ENCODE results near the gene TPM2. TPM values are rescaled to one million over a fixed set of nuclear protein-coding genes. Genes with fewer than 3 reads are reported as not detected.

The TPM2 gene
- total RNA-seq, 1 experiment from 2014 or later = 7.0 TPM

DNA sequence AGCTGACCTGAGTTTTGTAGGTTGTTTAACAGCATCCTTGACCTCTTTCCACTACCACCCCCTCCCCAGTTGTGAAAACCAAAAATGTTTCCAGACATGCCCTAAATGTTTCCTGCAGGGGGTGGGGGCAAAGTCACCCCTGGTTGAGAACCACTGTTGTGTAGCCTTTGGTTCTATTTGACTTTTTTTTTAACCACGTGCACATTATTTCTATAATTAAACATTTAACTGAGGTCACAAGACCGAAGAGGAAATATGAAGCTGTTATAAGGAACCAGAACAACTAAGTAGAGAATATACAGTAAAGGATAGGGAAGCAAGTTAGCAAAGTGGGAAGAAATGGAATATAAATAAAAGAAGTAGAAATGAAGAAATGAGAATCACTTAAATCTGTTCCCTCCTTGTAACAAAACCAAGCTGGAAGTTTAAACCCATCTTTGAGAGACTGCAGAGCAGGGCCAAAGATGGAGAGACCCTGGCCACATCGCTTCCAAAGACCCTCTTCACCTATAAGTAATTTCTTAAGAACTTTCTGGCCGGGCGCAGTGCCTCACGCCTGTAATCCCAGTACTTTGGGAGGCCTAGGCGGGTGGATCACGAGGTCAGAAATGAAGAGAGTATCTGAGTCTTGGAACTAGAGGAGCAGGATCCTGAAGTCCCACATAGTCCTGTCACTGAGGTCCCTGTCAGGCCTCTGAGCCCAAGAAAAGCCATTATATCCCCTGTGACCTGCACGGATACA is 53.4 kb downstream of the TPM2 start:
- no peaks in the 10 kb centered on the region for H3F3A ChIP-seq (ENCODE audit: low read length, unreplicated experiment)
- TF ChIP-seq CTCF (conservative IDR thresholded peaks at IDR 0.05; ENCODE audit: low read depth, low read length) = no peak
- TF ChIP-seq EZH2 (IDR thresholded peaks at IDR 0.05; ENCODE audit: low read length, unreplicated experiment) = no peak
- no peak for TF ChIP-seq EZH2phosphoT487 (IDR thresholded peaks at IDR 0.05; ENCODE audit: borderline replicate concordance, low read length)
- ATAC-seq = no peak

DNA sequence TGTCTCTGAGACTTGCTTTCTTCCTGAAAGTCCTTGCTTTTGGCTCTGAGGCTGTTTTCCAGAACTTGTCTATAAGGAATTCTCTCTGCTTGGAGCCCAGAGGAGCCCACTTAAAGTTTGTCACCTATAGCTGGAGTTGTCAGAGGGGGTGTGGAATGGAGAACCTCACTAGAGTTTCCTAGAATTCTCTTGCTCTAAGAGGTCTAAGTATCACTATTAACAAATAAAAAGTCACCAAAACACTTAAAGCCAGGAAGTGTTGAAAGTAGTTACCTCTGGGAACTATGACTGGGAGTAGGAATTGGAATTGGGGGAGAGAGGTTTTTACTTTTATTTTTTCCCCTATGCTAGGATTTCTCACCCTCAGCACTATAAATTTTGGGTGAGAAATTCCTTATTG is 54.0 kb downstream of the TPM2 start:
- CTCF ChIA-PET = no interaction called here
- H3F3A ChIP-seq (ENCODE audit: low read length, unreplicated experiment) = no peaks in the 10 kb centered on the region

More for the DNA sequence above, 53.4 kb downstream of the TPM2 start:
- Histone ChIP-seq H2AFZ (ENCODE audit: low read length) (no peak overlapping the region), H3K4me2 (ENCODE audit: low read length) (no peak overlapping the region), H3K9me2 (replicated peaks; ENCODE audit: low read length) (no peaks in the 10 kb centered on the region), H3K27ac (ENCODE audit: low read length) (no peak overlapping the region), H3K79me2 (ENCODE audit: low read length) (no peaks in the 10 kb centered on the region), H3K27me3 (ENCODE audit: low read length) (no peaks in the 10 kb centered on the region), H3K36me3 (ENCODE audit: low read depth, low read length) (no peaks in the 10 kb centered on the region), H3K9ac (ENCODE audit: low read length) (no peak overlapping the region), H3K4me3 (ENCODE audit: low read length) (no peak overlapping the region), H3K9me3 (ENCODE audit: low read length) (no peaks in the 10 kb centered on the region), H3K4me1 (ENCODE audit: insufficient read depth, low read length) (no peaks in the 10 kb centered on the region), H4K20me1 (ENCODE audit: low read length) (no peaks in the 10 kb centered on the region)
- BruUV-seq (replicated peaks) = no TSS peak
- intact Hi-C loops (cut with micrococcal nuclease) = no loop called here
- CTCF ChIA-PET = no interaction called here
- DNase-seq = no peak
- POLR2A ChIA-PET (ENCODE audit: unreplicated experiment) = no interaction called here

More for the DNA sequence above, 54.0 kb downstream of the TPM2 start:
- H3K36me3 ChIP-seq (ENCODE audit: low read depth, low read length) = no peaks in the 10 kb centered on the region
- ATAC-seq = no peak
- H3K4me3 ChIP-seq (ENCODE audit: low read length) = no peak overlapping the region
- no peak overlapping the region for H3K27ac ChIP-seq (ENCODE audit: low read length)
- POLR2A ChIA-PET (ENCODE audit: unreplicated experiment) = no interaction called here
- BruUV-seq (replicated peaks) = no TSS peak
- no peak for DNase-seq
- no peak for TF ChIP-seq EZH2 (IDR thresholded peaks at IDR 0.05; ENCODE audit: low read length, unreplicated experiment)
- no peak for TF ChIP-seq EZH2phosphoT487 (IDR thresholded peaks at IDR 0.05; ENCODE audit: borderline replicate concordance, low read length)
- no peak for TF ChIP-seq CTCF (conservative IDR thresholded peaks at IDR 0.05; ENCODE audit: low read depth, low read length)
- no peaks in the 10 kb centered on the region for H3K9me2 ChIP-seq (replicated peaks; ENCODE audit: low read length)
- H4K20me1 ChIP-seq (ENCODE audit: low read length) = no peaks in the 10 kb centered on the region
- no peak overlapping the region for H3K4me2 ChIP-seq (ENCODE audit: low read length)
- H3K79me2 ChIP-seq (ENCODE audit: low read length) = no peaks in the 10 kb centered on the region
- H3K9me3 ChIP-seq (ENCODE audit: low read length) = no peaks in the 10 kb centered on the region
- no peak overlapping the region for H3K9ac ChIP-seq (ENCODE audit: low read length)
- no peaks in the 10 kb centered on the region for H3K27me3 ChIP-seq (ENCODE audit: low read length)
- intact Hi-C loops (cut with micrococcal nuclease) = no loop called here
- no peak overlapping the region for H2AFZ ChIP-seq (ENCODE audit: low read length)
- H3K4me1 ChIP-seq (ENCODE audit: insufficient read depth, low read length) = no peaks in the 10 kb centered on the region

Small RNAs within 50 kb of the gene (microRNA-seq; reads per million reads assigned to microRNA genes)
- 0.75 reads per million for gene MIR6852 (ENCODE audit: unreplicated experiment)
- 0.75 reads per million for gene MIR6853 (ENCODE audit: unreplicated experiment)

Other genes with a start within 250 kb of the TPM2 start
- gene RUSC2, start 199.8 kb downstream of the TPM2 start, total RNA-seq (2014; rRNA removed) = 10.7 and 13.3 TPM in 2 replicates
- gene TESK1, start 84.7 kb downstream of the TPM2 start, total RNA-seq (2014; rRNA removed) = 11.2 and 25.2 TPM in 2 replicates
- 0.15 TPM in 1 of 2 replicates, not detected in the other for gene CD72, start 71.5 kb downstream of the TPM2 start, total RNA-seq (2014; rRNA removed)
- gene SIT1, start 39.0 kb downstream of the TPM2 start, total RNA-seq (2014; rRNA removed) = not detected in 2 replicates
- 23,421 and 36,790 TPM in 2 replicates for gene RMRP, start 31.9 kb downstream of the TPM2 start, total RNA-seq (2014; rRNA removed)
- gene CCDC107, start 31.6 kb downstream of the TPM2 start, total RNA-seq (2014; rRNA removed) = 34.9 and 37.0 TPM in 2 replicates
- 2.6 and 4.1 TPM in 2 replicates for gene ARHGEF39, start 24.7 kb downstream of the TPM2 start, total RNA-seq (2014; rRNA removed)
- gene CA9, start 16.0 kb downstream of the TPM2 start, total RNA-seq (2014; rRNA removed) = 7.7 and 11.2 TPM in 2 replicates
- 118 and 153 TPM in 2 replicates for gene TLN1, start 42.3 kb upstream of the TPM2 start, total RNA-seq (2014; rRNA removed)
- gene CREB3, start 42.7 kb upstream of the TPM2 start, total RNA-seq (2014; rRNA removed) = 34.8 and 47.1 TPM in 2 replicates
- 60.9 and 81.7 TPM in 2 replicates for gene GBA2, start 59.3 kb upstream of the TPM2 start, total RNA-seq (2014; rRNA removed)
- gene RGP1, start 59.4 kb upstream of the TPM2 start, total RNA-seq (2014; rRNA removed) = 13.8 and 14.3 TPM in 2 replicates
- gene MSMP, start 64.4 kb upstream of the TPM2 start, total RNA-seq (2014; rRNA removed) = 145 and 149 TPM in 2 replicates
- 1.0 and 1.5 TPM in 2 replicates for gene NPR2, start 101.7 kb upstream of the TPM2 start, total RNA-seq (2014; rRNA removed)
- not detected in 2 replicates for gene SPAG8, start 122.3 kb upstream of the TPM2 start, total RNA-seq (2014; rRNA removed)
- 69.7 and 78.5 TPM in 2 replicates for gene HINT2, start 125.1 kb upstream of the TPM2 start, total RNA-seq (2014; rRNA removed)
- gene FAM221B, start 138.8 kb upstream of the TPM2 start, total RNA-seq (2014; rRNA removed) = 0.29 TPM in 1 of 2 replicates, not detected in the other
- 1.6 and 2.4 TPM in 2 replicates for gene TMEM8B, start 139.3 kb upstream of the TPM2 start, total RNA-seq (2014; rRNA removed)
- gene OR13J1, start 180.5 kb upstream of the TPM2 start, total RNA-seq (2014; rRNA removed) = not detected in 2 replicates
- gene HRCT1, start 216.3 kb upstream of the TPM2 start, total RNA-seq (2014; rRNA removed) = 1.7 TPM in 2 replicates
- 0.35 TPM in 1 of 2 replicates, not detected in the other for gene SPAAR, start 219.6 kb upstream of the TPM2 start, total RNA-seq (2014; rRNA removed)